GM12878 (cell line): ENCODE data around the gene CNTNAP2. TPM values are rescaled to one million over a fixed set of nuclear protein-coding genes. Genes with fewer than 3 reads are reported as not detected.

Experiments
- ATAC-seq: fragments of 200-7000 bp; cut with Tn5 transposase; 3 replicates; pipeline ENCODE4 v1.9.1; 2020; ENCODE audit warnings: mild to moderate bottlenecking, moderate library complexity
- BruUV-seq: library from RNA; stranded (reverse); fragments of 400-500 nt; replicated peaks from 2 replicates; lab custom pipeline; 2021; lab: Mats Ljungman, UMichigan
- CTCF ChIA-PET: fragments of 300-600 bp; sonication (Branson Sonifier 250); formaldehyde crosslinking; extraction: SDS; loops from one replicate; lab custom pipeline; 2021; ENCODE audit warnings: inconsistent platforms; lab: Yijun Ruan, JAX
- POLR2A ChIA-PET: fragments of 350-600 bp; formaldehyde crosslinking; extraction: SDS; loops from one replicate; lab custom pipeline; 2021; ENCODE audit warnings: inconsistent platforms; lab: Charles Lee
- RAD21 ChIA-PET: fragments of 300-600 bp; sonication (Branson Sonifier 250); formaldehyde crosslinking; loops from one replicate; lab custom pipeline; 2023; ENCODE audit warnings: antibody characterized with exemption; ENCODE audit not compliant: unreplicated experiment; lab: Charles Lee
- SMC1A ChIA-PET: fragments of 300-600 bp; sonication (Branson Sonifier 250); formaldehyde crosslinking; loops from one replicate; lab custom pipeline; 2023; ENCODE audit not compliant: unreplicated experiment, uncharacterized antibody; lab: Charles Lee
- DNase-seq: peaks from one replicate; pipeline ENCODE4 v3.0.0-alpha.2; 2011; ENCODE audit warnings: low read depth, low spot score
- FAIRE-seq: peaks from 3 replicates; lab custom pipeline; 2011; peaks lifted over from hg19 to GRCh38; lab: Jason Lieb, UNC
- H2AFZ ChIP-seq: 2 replicates; pipeline ENCODE4 v1.6.0; 2011; ENCODE audit warnings: low read depth, low read length, control low read depth; ENCODE audit not compliant: control insufficient read depth
- H3K27ac ChIP-seq: 2 replicates; pipeline ENCODE4 v1.5.1; 2011; ENCODE audit warnings: control low read depth; ENCODE audit not compliant: control insufficient read depth, insufficient read depth
- H3K27me3 ChIP-seq, 2 experiments: replicated peaks in 1 of 2; 2 replicates each; pipeline versions ENCODE4 v1.6.0 to v1.6.1; 2011; ENCODE audit warnings: low read length in 1 of 2; ENCODE audit not compliant: control insufficient read depth in 2 of 2, insufficient read depth in 2 of 2
- H3K36me3 ChIP-seq, 2 experiments: 2 replicates each; pipeline ENCODE4 v1.5.1; 2011; ENCODE audit warnings: low read length in 1 of 2; ENCODE audit not compliant: control insufficient read depth in 2 of 2, insufficient read depth in 2 of 2
- H3K4me1 ChIP-seq: 2 replicates; pipeline ENCODE4 v1.6.1; 2011; ENCODE audit warnings: mild to moderate bottlenecking, low read length, moderate library complexity, mixed read lengths; ENCODE audit not compliant: control insufficient read depth, insufficient read depth
- H3K4me2 ChIP-seq: 2 replicates; pipeline ENCODE4 v1.6.0; 2011; ENCODE audit warnings: control low read depth; ENCODE audit not compliant: control insufficient read depth, insufficient read depth
- H3K4me3 ChIP-seq: fragments of 200-600 bp; sonication (generic); 2 replicates; pipeline ENCODE4 v1.5.1; 2016
- H3K79me2 ChIP-seq: 2 replicates; pipeline ENCODE4 v1.6.0; 2011; ENCODE audit warnings: low read length; ENCODE audit not compliant: control insufficient read depth, insufficient read depth
- H3K9ac ChIP-seq: 2 replicates; pipeline ENCODE4 v1.8.0; 2011; ENCODE audit warnings: low read length, control low read depth, mixed read lengths; ENCODE audit not compliant: control insufficient read depth, insufficient read depth
- H3K9me3 ChIP-seq: replicated peaks from 3 replicates; pipeline ENCODE4 v1.5.1; 2011; ENCODE audit warnings: mild to moderate bottlenecking, low read length; ENCODE audit not compliant: control insufficient read depth, insufficient read depth
- H4K20me1 ChIP-seq: 2 replicates; pipeline ENCODE4 v1.6.0; 2011; ENCODE audit not compliant: control insufficient read depth, insufficient read depth
- ASH2L ChIP-seq: fragments of 300-600, 200-600 bp; sonication (generic); IDR thresholded peaks from 2 replicates; pipeline ENCODE4 v1.6.1; 2017; ENCODE audit warnings: low read depth, mild to moderate bottlenecking, borderline replicate concordance
- CEBPB ChIP-seq, 2 experiments: fragments of 150-350 bp in 1 of 2; IDR thresholded peaks; 2 replicates each; pipeline ENCODE4 v1.6.1; 2012 to 2014; ENCODE audit warnings: low read depth in 2 of 2, low read length in 2 of 2, borderline replicate concordance in 1 of 2, inconsistent platforms in 1 of 2
- HDAC6 ChIP-seq: fragments of 200-600 bp; sonication (generic); IDR thresholded peaks from one replicate; pipeline ENCODE4 v1.8.0; 2017; ENCODE audit warnings: antibody characterized with exemption; ENCODE audit not compliant: unreplicated experiment
- KAT2A ChIP-seq: conservative IDR thresholded peaks from 2 replicates; pipeline ENCODE4 v1.6.1; 2011; ENCODE audit warnings: low read depth, low read length; ENCODE audit not compliant: control insufficient read depth
- NR2C1 ChIP-seq: fragments of 450-650 bp; IDR thresholded peaks from 2 replicates; pipeline ENCODE4 v1.6.1; 2017; ENCODE audit warnings: antibody characterized with exemption, mild to moderate bottlenecking, moderate library complexity
- NR2F1 ChIP-seq: fragments of 450-650 bp; conservative IDR thresholded peaks from 2 replicates; pipeline ENCODE4 v1.6.1; 2017; ENCODE audit warnings: mild to moderate bottlenecking
- PAX8 ChIP-seq: fragments of 450-650 bp; IDR thresholded peaks from 2 replicates; pipeline ENCODE4 v1.6.1; 2017; ENCODE audit warnings: mild to moderate bottlenecking, moderate library complexity
- POLR2A ChIP-seq: IDR thresholded peaks from 2 replicates; pipeline ENCODE4 v1.6.1; 2011; ENCODE audit warnings: low read depth, mild to moderate bottlenecking, low read length
- POU2F2 ChIP-seq: IDR thresholded peaks from 3 replicates; pipeline ENCODE4 v1.6.1; 2011; ENCODE audit warnings: low read depth, mild to moderate bottlenecking, low read length, borderline replicate concordance
- SMARCA5 ChIP-seq: fragments of 450-650 bp; IDR thresholded peaks from 2 replicates; pipeline ENCODE4 v1.6.1; 2017; ENCODE audit warnings: mild to moderate bottlenecking
- SP1 ChIP-seq: IDR thresholded peaks from one replicate; pipeline ENCODE4 v1.6.1; 2011; ENCODE audit warnings: low read depth, low read length
- ZBED1 ChIP-seq: IDR thresholded peaks from 2 replicates; pipeline ENCODE4 v1.6.1; 2016; ENCODE audit warnings: borderline replicate concordance
- ZNF384 ChIP-seq: IDR thresholded peaks from 2 replicates; pipeline ENCODE4 v1.6.1; 2012; ENCODE audit warnings: low read depth, mild to moderate bottlenecking, low read length, improper control_type of control experiment, borderline replicate concordance
- WGBS: methylation state at CpG from one replicate; pipeline ENCODE4 v1.1.6; 2016; ENCODE audit warnings: low lambda C conversion rate; ENCODE audit not compliant: insufficient replicate concordance, insufficient coverage; ENCODE audit errors: missing lambda C conversion rate; 5-methylcytosine and 5-hydroxymethylcytosine counted together
- in situ Hi-C: fragments of 300-500 bp; cut with MboI; formaldehyde crosslinking; loops from 9 replicates; pipeline ENCODE4 v1.14.3; 2018; ENCODE audit warnings: mixed read lengths
- intact Hi-C: fragments of 100-400 bp; cut with micrococcal nuclease; formaldehyde crosslinking; loops from one replicate; pipeline ENCODE4 v1.14.2; 2022; ENCODE audit not compliant: unreplicated experiment
- polyA plus RNA-seq, 11 experiments: library from polyadenylated mRNA; depleted of rRNA in 4 of 11; unstranded in 6 of 11; stranded (reverse) in 5 of 11; fragments of >200 nt; fragmentation: Nextera tagmentation in 4 of 11; fragmentation: Illumina TruSeq in 1 of 11; extraction: Ambion mirVana in 4 of 11; extraction: Trizol in 1 of 11; gene quantifications; 1 replicate in 1 of 11; 2 replicates in 10 of 11; pipeline versions ENCODE4 v1.2.1 to v1.2.3, GENCODE V29; 2011 to 2016; ENCODE audit warnings: inconsistent platforms in 2 of 11, missing spikeins in 2 of 11, low read depth in 1 of 11
- total RNA-seq, 4 experiments: library from RNA; depleted of rRNA in 3 of 4; stranded (reverse); fragments of >200 nt in 3 of 4; fragmentation: Illumina TruSeq in 1 of 4; extraction: Trizol in 1 of 4; gene quantifications; 2 replicates each; pipeline versions ENCODE4 v1.2.1 to v1.2.3, GENCODE V29; 2013 to 2021
- TF ChIP-seq, protein P1 (sequence below): fragments of 450-650 bp; IDR thresholded peaks from 2 replicates; pipeline ENCODE4 v1.6.1; 2016; ENCODE audit warnings: mild to moderate bottlenecking, moderate library complexity, borderline replicate concordance
- TF ChIP-seq, protein P2 (sequence below): fragments of 450-650 bp; IDR thresholded peaks from 2 replicates; pipeline ENCODE4 v1.6.1; 2016; ENCODE audit warnings: mild to moderate bottlenecking

The CNTNAP2 gene
- total and polyA plus RNA-seq, 10 of the 15 experiments (the other 5 are each of a cell fraction or from before 2014, with no cell fraction given), result 0.03 to 0.08 (median 0.03) TPM; not detected in 7

DNA sequence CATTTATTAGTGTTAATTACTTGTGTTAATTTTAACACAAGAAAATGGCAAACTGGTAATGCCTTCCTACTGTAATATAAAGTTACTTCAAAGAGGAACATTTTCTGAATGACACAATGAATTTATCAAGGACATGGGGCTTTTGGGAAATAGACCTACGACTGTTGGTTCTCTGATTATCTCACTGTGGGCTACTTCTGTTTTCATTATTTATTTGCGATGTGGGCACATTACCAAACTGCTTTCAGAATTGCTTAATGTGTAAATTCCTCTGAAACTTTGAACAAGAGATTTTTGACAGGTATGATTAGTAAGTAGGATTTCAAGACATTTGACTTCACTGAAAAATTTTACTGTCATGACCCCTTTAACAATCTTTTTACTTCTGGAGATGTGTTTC, 535.6 kb downstream of the CNTNAP2 start:
- in situ Hi-C loops, result no loop called here

More for the DNA sequence above, 535.6 kb downstream of the CNTNAP2 start:
- intact Hi-C loops, result no loop called here
- no peak overlapping the region for H3K27ac ChIP-seq
- ChIA-PET RAD21 (no interaction called here), CTCF (no interaction called here), POLR2A (no interaction called here), SMC1A (no interaction called here)
- H3K4me3 ChIP-seq, result no peak overlapping the region
- no peaks in the 10 kb centered on the region for H4K20me1 ChIP-seq
- H3K36me3 ChIP-seq, result no peaks in the 10 kb centered on the region
- H3K4me1 ChIP-seq, result no peaks in the 10 kb centered on the region
- no peak for FAIRE-seq
- BruUV-seq, result no TSS peak
- no peak overlapping the region for H3K9ac ChIP-seq
- no peak for TF ChIP-seq KAT2A
- TF ChIP-seq ZBED1, result no peak
- TF ChIP-seq POLR2A, result no peak
- no peak for TF ChIP-seq NR2F1
- no peak for TF ChIP-seq ZNF384
- TF ChIP-seq PAX8, result no peak
- no peak for TF ChIP-seq ASH2L
- TF ChIP-seq, protein P1, sequence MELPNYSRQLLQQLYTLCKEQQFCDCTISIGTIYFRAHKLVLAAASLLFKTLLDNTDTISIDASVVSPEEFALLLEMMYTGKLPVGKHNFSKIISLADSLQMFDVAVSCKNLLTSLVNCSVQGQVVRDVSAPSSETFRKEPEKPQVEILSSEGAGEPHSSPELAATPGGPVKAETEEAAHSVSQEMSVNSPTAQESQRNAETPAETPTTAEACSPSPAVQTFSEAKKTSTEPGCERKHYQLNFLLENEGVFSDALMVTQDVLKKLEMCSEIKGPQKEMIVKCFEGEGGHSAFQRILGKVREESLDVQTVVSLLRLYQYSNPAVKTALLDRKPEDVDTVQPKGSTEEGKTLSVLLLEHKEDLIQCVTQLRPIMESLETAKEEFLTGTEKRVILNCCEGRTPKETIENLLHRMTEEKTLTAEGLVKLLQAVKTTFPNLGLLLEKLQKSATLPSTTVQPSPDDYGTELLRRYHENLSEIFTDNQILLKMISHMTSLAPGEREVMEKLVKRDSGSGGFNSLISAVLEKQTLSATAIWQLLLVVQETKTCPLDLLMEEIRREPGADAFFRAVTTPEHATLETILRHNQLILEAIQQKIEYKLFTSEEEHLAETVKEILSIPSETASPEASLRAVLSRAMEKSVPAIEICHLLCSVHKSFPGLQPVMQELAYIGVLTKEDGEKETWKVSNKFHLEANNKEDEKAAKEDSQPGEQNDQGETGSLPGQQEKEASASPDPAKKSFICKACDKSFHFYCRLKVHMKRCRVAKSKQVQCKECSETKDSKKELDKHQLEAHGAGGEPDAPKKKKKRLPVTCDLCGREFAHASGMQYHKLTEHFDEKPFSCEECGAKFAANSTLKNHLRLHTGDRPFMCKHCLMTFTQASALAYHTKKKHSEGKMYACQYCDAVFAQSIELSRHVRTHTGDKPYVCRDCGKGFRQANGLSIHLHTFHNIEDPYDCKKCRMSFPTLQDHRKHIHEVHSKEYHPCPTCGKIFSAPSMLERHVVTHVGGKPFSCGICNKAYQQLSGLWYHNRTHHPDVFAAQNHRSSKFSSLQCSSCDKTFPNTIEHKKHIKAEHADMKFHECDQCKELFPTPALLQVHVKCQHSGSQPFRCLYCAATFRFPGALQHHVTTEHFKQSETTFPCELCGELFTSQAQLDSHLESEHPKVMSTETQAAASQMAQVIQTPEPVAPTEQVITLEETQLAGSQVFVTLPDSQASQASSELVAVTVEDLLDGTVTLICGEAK, result no peak
- no peak for TF ChIP-seq HDAC6
- TF ChIP-seq, protein P2, sequence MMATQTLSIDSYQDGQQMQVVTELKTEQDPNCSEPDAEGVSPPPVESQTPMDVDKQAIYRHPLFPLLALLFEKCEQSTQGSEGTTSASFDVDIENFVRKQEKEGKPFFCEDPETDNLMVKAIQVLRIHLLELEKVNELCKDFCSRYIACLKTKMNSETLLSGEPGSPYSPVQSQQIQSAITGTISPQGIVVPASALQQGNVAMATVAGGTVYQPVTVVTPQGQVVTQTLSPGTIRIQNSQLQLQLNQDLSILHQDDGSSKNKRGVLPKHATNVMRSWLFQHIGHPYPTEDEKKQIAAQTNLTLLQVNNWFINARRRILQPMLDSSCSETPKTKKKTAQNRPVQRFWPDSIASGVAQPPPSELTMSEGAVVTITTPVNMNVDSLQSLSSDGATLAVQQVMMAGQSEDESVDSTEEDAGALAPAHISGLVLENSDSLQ, result no peak
- TF ChIP-seq CEBPB (IDR thresholded peaks at IDR 0.05; ENCODE audit: borderline replicate concordance in 1 of 2, low read depth in 2 of 2, low read length in 2 of 2), result no peak
- no peak for TF ChIP-seq POU2F2
- no peak for TF ChIP-seq SP1
- TF ChIP-seq SMARCA5, result no peak
- TF ChIP-seq NR2C1, result no peak
- TF ChIP-seq, all 136 proteins: peak for 0
- Histone ChIP-seq H3K79me2 (no peaks in the 10 kb centered on the region), H3K27me3 (no peaks in the 10 kb centered on the region), H3K4me2 (no peak overlapping the region), H2AFZ (no peak overlapping the region), H3K9me3 (no peaks in the 10 kb centered on the region)
- WGBS, result 0% methylated on average over 2 of the region's 2 CpGs
- no peak for ATAC-seq
- no peak for DNase-seq
